Peyer's patch (tissue), 4 donors: Measurements from ENCODE around the gene CBARP.

Experiments
- POLR2A ChIP-seq, 2 donors: fragments of 450-650 bp; IDR thresholded peaks; one replicate each; pipeline ENCODE4 v1.5.1; 2017; ENCODE audit warnings: antibody characterized with exemption in 2 of 2, mild to moderate bottlenecking in 2 of 2, moderate library complexity in 2 of 2
- TF ChIP-seq, protein P1 (sequence below), 6 experiments: fragments of 450-650 bp in 4 of 6; fragments of 200-600 bp in 2 of 6; sonication (generic) in 1 of 6; IDR thresholded peaks; one replicate each; pipeline ENCODE4 v1.5.1; 2017 to 2019; ENCODE audit warnings: antibody characterized with exemption in 6 of 6, mild to moderate bottlenecking in 3 of 6, moderate library complexity in 1 of 6

DNA sequence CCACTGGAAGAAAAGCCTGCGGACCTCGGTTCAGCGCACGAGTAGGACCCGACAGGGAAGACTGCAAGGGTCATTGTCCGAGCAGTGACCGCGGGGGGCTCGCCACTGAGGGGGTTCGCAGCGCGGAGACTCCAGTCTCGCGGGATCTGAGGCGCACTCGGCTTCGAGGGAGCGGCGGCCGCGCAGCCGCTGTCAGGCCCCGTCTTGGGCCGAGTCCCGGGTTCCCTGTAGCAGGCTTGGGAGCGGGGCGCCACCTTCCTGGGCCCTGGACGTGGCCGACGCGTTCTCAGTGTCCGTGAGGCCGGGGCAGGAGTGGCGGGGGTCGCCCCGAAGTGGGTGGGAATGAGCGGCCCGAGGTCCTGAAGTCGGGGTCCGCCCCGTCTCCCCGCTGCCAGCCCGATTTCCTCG is 37.1 kb upstream of the CBARP start:
- TF ChIP-seq POLR2A (IDR thresholded peaks at IDR 0.05), result no peak
- TF ChIP-seq, protein P1, sequence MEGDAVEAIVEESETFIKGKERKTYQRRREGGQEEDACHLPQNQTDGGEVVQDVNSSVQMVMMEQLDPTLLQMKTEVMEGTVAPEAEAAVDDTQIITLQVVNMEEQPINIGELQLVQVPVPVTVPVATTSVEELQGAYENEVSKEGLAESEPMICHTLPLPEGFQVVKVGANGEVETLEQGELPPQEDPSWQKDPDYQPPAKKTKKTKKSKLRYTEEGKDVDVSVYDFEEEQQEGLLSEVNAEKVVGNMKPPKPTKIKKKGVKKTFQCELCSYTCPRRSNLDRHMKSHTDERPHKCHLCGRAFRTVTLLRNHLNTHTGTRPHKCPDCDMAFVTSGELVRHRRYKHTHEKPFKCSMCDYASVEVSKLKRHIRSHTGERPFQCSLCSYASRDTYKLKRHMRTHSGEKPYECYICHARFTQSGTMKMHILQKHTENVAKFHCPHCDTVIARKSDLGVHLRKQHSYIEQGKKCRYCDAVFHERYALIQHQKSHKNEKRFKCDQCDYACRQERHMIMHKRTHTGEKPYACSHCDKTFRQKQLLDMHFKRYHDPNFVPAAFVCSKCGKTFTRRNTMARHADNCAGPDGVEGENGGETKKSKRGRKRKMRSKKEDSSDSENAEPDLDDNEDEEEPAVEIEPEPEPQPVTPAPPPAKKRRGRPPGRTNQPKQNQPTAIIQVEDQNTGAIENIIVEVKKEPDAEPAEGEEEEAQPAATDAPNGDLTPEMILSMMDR (IDR thresholded peaks at IDR 0.05), result no peak
